Uterus (tissue), 2 donors: ENCODE results near the gene IL17A.

Experiments used
- CTCF ChIP-seq, 4 experiments: fragments of 200-600 bp in 2 of 4; fragments of 450-650 bp in 2 of 4; sonication (generic) in 2 of 4; IDR thresholded peaks; one replicate each; pipeline ENCODE4 v1.5.1; 2016 to 2019; ENCODE audit warnings: antibody characterized with exemption in 4 of 4, mild to moderate bottlenecking in 2 of 4, moderate library complexity in 1 of 4
- POLR2A ChIP-seq, 2 donors: fragments of 450-650 bp; IDR thresholded peaks; one replicate each; pipeline ENCODE4 v1.6.1; 2016; ENCODE audit warnings: antibody characterized with exemption in 2 of 2, mild to moderate bottlenecking in 1 of 2, moderate library complexity in 1 of 2

DNA sequence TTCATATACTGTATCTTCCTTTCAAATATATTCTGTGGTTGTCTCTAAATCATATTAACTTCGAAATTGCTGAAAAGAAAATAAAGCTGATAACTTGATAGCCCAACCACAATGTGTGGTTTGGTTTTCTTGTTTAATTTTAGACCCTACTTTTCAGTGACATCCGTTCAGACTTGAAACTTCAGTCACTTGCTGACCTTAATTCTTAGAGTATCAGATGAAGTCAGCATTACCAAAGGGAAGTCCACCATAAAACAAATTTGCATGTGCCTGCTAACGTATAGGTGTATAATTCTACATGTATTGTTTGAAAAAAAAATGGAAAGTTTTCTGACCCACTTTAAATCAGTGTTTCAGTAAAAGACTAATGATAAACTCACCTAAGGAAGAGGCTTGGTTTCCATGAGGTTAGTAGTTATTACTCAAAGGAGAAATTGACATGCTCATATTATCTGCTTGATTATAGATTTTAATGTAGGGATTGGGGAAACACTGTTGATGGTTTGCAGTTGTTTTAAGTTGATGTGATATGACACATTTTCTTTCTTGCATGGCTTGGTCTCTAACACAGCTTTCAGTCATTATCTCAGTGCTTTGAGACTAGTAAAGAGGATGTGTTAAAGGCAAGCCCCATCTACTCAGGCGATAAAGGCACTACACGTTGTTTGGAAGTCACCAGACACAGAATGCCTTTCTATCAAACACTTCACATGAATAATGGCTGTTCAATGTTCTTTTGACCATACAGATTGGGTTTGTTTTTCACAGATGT is 5.2 kb upstream of the IL17A start:
- TF ChIP-seq CTCF (IDR thresholded peaks at IDR 0.05) (no peak), POLR2A (IDR thresholded peaks at IDR 0.05) (no peak)
